Stimulated activated CD8-positive, alpha-beta memory T cell treated with anti-CD3 and anti-CD28 coated beads, Interleukin-15, amount 100 ng/mL, for 4 hours (primary cell): Measurements from ENCODE around the gene FAM43B.

Source experiments
- DNase-seq, 2 donors: peaks; one replicate each; pipeline ENCODE4 v3.0.0-alpha.2; 2020; ENCODE audit warnings: low read depth in 2 of 2

Gene FAM43B

GRCh38 chr1:20552728-20553445 lies 514 bp downstream of the FAM43B start:
- no peak for DNase-seq

- no peak for DNase-seq
Measured at GRCh38 chr1:20555025-20555757, 2.8 kb downstream of the FAM43B start.

- no peak for DNase-seq
Measured at GRCh38 chr1:20555758-20556120, 3.4 kb downstream of the FAM43B start.

GRCh38 chr1:20558191-20558590 lies 5.8 kb downstream of the FAM43B start:
- DNase-seq: no peak

- DNase-seq: no peak
Measured at GRCh38 chr1:20560966-20561365, 8.6 kb downstream of the FAM43B start.

- no peak for DNase-seq
Measured at GRCh38 chr1:20565234-20565633, 12.9 kb downstream of the FAM43B start.

- DNase-seq: no peak
Measured at GRCh38 chr1:20569523-20570098, 17.2 kb downstream of the FAM43B start.

- DNase-seq: no peak
Measured at GRCh38 chr1:20571427-20571826, 19.1 kb downstream of the FAM43B start.

- DNase-seq: no peak
Measured at GRCh38 chr1:20573987-20574386, 21.6 kb downstream of the FAM43B start.

- DNase-seq: peak; percentile 2 to 22
Measured at GRCh38 chr1:20574686-20575540, 22.5 kb downstream of the FAM43B start.

GRCh38 chr1:20575541-20576336 lies 23.4 kb downstream of the FAM43B start:
- DNase-seq: no peak

- no peak for DNase-seq
Measured at GRCh38 chr1:20578062-20578461, 25.7 kb downstream of the FAM43B start.

GRCh38 chr1:20578721-20579395 lies 26.5 kb downstream of the FAM43B start:
- no peak for DNase-seq

- no peak for DNase-seq
Measured at GRCh38 chr1:20584890-20585289, 32.5 kb downstream of the FAM43B start.

- DNase-seq: no peak
Measured at GRCh38 chr1:20586953-20587660, 34.7 kb downstream of the FAM43B start.

GRCh38 chr1:20587661-20588053 lies 35.3 kb downstream of the FAM43B start:
- no peak for DNase-seq

GRCh38 chr1:20588634-20589225 lies 36.4 kb downstream of the FAM43B start, which contains the start of gene CDA:
Gene CDA, plus strand, starts transcription at chr1:20589097. Its CDS starts 33 bp downstream, at chr1:20589130.
- no peak for DNase-seq

- no peak for DNase-seq
Measured at GRCh38 chr1:20589331-20590278, 37.2 kb downstream of the FAM43B start.
